Measurements from ENCODE around the gene ANTXR1.

GRCh38 chr2:69288429-69288828 is 275.4 kb downstream of the ANTXR1 start:
- TF ChIP-seq POLR2A (IDR thresholded peaks at IDR 0.05; ENCODE audit: low read depth, low read length), result no peak
- TF ChIP-seq, protein P1, sequence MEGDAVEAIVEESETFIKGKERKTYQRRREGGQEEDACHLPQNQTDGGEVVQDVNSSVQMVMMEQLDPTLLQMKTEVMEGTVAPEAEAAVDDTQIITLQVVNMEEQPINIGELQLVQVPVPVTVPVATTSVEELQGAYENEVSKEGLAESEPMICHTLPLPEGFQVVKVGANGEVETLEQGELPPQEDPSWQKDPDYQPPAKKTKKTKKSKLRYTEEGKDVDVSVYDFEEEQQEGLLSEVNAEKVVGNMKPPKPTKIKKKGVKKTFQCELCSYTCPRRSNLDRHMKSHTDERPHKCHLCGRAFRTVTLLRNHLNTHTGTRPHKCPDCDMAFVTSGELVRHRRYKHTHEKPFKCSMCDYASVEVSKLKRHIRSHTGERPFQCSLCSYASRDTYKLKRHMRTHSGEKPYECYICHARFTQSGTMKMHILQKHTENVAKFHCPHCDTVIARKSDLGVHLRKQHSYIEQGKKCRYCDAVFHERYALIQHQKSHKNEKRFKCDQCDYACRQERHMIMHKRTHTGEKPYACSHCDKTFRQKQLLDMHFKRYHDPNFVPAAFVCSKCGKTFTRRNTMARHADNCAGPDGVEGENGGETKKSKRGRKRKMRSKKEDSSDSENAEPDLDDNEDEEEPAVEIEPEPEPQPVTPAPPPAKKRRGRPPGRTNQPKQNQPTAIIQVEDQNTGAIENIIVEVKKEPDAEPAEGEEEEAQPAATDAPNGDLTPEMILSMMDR (IDR thresholded peaks at IDR 0.05; ENCODE audit: extremely low read depth in 1 of 2, insufficient read depth in 1 of 2, low read depth in 1 of 2, low read length in 2 of 2), result no peak
- TF ChIP-seq EZH2 (IDR thresholded peaks at IDR 0.05; ENCODE audit: borderline replicate concordance, low read depth, low read length, severe bottlenecking), result no peak
- TF ChIP-seq POLR2AphosphoS5 (IDR thresholded peaks at IDR 0.05; ENCODE audit: insufficient read depth, low read depth, low read length), result no peak
- TF ChIP-seq, protein P2, sequence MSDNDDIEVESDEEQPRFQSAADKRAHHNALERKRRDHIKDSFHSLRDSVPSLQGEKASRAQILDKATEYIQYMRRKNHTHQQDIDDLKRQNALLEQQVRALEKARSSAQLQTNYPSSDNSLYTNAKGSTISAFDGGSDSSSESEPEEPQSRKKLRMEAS (IDR thresholded peaks at IDR 0.05; ENCODE audit: insufficient read depth, insufficient read length), result no peak
- TF ChIP-seq GATA2 (IDR thresholded peaks at IDR 0.05; ENCODE audit: insufficient read depth, insufficient read length, low read depth, low read length), result no peak
- TF ChIP-seq JUN (IDR thresholded peaks at IDR 0.05; ENCODE audit: borderline replicate concordance, insufficient read depth, insufficient read length, low read depth), result no peak
- no peak for TF ChIP-seq MYC (IDR thresholded peaks at IDR 0.05; ENCODE audit: low read depth, low read length)
